Ovary (tissue), 3 donors: ENCODE measurements around the gene ZNF860.

Source experiments
- CTCF ChIP-seq, 3 donors: fragments of 450-650 bp in 2 of 3; fragments of 200-600 bp in 1 of 3; IDR thresholded peaks; one replicate each; pipeline versions ENCODE4 v1.5.1 to v1.8.0; 2016 to 2022; ENCODE audit warnings: antibody characterized with exemption in 3 of 3, mild to moderate bottlenecking in 1 of 3
- POLR2A ChIP-seq: fragments of 450-650 bp; IDR thresholded peaks from one replicate; pipeline ENCODE4 v1.6.1; 2017; ENCODE audit warnings: antibody characterized with exemption, mild to moderate bottlenecking, moderate library complexity
- donor health status: DM: no; HTN: no; CAD: no.

GRCh38 chr3:31943041-31943440 lies 38.5 kb upstream of the ZNF860 start:
- no peak for TF ChIP-seq POLR2A
- no peak for TF ChIP-seq CTCF (IDR thresholded peaks at IDR 0.05)
